Measurements from ENCODE around the gene PNP.

DNA sequence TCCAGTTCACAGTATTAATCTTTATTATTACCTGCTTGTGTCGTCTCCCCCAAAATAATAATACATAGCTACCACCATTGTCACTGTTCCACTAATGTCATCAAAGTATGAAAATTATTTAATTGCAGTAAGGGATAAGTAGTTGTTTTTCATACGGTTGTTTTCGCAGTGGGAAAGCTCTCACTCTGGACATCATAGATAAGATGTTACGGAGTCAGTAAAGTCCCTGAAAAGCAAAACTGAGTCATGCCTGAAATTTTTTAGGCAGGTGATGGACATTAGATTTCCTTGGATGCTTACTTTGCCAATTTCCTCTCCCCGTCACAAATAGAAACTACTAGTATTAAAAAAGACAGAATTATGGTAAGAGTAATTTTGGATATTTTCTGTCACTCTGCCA is 13.2 kb downstream of the PNP start:
- TF ChIP-seq, protein P1, sequence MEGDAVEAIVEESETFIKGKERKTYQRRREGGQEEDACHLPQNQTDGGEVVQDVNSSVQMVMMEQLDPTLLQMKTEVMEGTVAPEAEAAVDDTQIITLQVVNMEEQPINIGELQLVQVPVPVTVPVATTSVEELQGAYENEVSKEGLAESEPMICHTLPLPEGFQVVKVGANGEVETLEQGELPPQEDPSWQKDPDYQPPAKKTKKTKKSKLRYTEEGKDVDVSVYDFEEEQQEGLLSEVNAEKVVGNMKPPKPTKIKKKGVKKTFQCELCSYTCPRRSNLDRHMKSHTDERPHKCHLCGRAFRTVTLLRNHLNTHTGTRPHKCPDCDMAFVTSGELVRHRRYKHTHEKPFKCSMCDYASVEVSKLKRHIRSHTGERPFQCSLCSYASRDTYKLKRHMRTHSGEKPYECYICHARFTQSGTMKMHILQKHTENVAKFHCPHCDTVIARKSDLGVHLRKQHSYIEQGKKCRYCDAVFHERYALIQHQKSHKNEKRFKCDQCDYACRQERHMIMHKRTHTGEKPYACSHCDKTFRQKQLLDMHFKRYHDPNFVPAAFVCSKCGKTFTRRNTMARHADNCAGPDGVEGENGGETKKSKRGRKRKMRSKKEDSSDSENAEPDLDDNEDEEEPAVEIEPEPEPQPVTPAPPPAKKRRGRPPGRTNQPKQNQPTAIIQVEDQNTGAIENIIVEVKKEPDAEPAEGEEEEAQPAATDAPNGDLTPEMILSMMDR (IDR thresholded peaks at IDR 0.05; ENCODE audit: low read length): no peak
- TF ChIP-seq EZH2 (IDR thresholded peaks at IDR 0.05; ENCODE audit: borderline replicate concordance, low read length): no peak

Data from OCI-LY1 (cell line).